ENCODE results near the gene PTGIR. TPM values are rescaled to one million over a fixed set of nuclear protein-coding genes. Genes with fewer than 3 reads are reported as not detected.
A peak's percentile ranks its signal among the peaks of the same experiment; 100 is the strongest.

PTGIR gene
- total RNA-seq, 1 experiment from 2014 or later: not detected

DNA sequence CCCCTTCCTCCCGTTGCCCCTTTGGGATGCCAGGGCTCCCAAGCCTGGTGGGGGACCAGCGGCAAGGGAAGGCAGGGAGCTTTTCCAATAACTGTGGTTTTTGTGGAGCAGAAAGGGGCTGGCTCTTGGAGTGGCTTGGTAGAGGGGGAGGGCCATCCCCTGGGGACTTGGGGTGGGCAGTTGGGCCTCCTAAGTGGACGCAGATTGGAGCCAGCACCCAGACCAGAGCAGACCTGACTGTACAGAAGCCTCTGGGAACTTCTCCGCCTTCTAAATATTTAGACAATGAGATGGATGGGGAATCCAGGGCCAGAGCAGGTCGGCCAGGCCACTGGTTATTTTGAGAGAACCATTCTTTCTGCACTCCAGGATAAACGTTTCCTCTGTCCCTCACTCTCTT is 4.2 kb downstream of the PTGIR start:
- DNase-seq (ENCODE audit: low read depth): no peak
- in situ Hi-C loops (cut with HindIII; ENCODE audit: low pct_unique_long_range_greater_than_20kb, low sequenced_read_pairs): no loop called here

DNA sequence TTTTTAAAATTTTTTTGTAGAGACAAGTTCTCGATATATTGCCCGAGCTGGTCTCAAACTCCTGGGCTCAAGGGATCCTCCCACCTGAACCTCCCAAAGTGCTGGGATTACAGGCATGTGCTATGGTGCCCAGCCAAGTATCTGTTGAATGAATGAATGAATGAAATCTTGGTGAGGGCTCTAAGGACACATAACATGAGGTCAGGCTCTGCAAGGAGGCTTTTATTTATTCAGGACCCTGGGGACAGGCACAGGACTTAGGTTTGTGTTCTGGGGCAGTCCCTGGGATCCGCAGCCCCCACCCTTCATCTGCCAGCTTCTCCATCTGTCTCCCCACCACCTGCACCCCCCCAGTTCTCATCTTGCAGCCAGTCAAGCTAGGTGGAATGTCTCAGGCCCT is 4.6 kb downstream of the PTGIR start:
- in situ Hi-C loops (cut with HindIII; ENCODE audit: low pct_unique_long_range_greater_than_20kb, low sequenced_read_pairs): no loop called here
- DNase-seq (ENCODE audit: low read depth): no peak

DNA sequence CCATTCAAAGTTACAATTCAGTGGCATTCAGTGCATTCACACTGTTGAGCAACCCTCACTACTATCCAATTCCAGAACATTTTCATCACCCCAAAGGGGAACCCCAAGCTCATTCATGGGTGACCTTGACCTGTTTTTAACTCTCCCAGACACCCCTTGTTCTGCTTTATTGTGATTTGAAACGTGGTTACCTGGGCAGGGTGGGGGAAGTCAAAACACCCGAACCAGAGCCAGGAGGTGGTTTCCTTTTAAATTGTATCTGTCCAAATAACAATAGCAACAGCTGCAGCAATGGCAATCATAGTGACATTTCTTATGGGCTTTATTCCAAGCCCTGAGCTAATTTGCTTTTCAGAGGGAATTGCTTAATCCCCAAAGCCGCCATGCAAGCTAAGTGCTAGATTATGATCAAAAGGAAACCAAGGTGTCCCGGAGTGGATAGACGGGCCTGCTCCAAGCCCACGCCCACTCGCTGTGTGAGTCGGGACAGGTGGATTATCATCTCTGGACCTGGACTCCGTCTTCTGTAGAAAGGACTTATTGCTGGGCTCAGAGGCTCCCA is 6.1 kb downstream of the PTGIR start:
- no peak for DNase-seq (ENCODE audit: low read depth)
- in situ Hi-C loops (cut with HindIII; ENCODE audit: low pct_unique_long_range_greater_than_20kb, low sequenced_read_pairs): no loop called here

DNA sequence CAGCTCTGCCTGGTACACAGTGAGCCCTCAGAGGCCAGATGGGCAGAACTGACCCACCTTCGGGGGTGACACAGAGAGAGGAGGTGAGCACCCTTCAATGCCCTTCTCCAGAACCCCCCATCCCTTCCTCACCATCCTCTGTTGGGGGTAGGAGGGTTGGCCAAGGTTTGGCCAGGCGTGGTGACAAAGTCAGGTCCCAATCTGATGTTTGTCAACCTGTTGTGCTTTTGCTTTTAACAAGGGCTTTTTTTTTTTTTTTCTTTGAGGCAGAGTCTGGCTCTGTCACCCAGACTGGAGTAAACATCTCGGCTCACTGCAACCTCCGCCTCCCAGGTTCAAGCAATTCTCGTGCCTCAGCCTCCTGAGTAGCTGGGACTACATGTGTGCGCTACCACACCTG is 7.3 kb downstream of the PTGIR start:
- DNase-seq (ENCODE audit: low read depth): no peak
- in situ Hi-C loops (cut with HindIII; ENCODE audit: low pct_unique_long_range_greater_than_20kb, low sequenced_read_pairs): no loop called here

DNA sequence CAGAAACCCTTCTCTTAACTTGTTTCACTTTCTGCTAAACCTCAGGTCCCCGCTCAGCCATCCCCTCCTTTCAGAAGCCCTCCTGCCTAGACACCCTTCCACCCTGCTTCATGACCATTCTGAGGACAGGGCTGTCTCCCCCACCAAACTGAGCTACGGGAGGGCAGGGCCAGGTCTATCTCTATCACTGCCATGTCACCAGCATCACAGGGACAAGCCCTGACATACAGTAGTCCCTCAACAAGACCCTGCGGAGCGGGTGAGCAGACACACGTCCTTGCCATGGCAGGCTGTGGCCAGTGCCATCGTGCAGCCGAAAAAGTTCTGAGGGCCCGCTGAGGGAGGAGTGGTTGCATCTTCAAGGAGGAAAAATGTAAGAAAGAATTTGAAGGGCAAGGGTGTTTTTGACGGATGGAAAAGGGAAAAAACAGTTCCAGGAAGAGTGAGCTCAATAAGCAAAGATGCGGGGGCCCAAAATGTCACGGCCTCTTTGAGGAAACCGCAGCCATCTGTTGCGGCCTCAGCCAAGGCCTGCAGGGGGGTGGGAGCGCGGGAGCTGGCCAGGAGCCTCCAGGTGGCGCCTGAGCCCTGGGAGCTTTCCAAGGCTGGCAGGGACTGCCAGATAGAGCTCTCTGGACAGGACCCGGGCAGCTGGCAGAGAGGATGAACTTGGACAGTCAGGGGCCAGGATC is 8.1 kb downstream of the PTGIR start:
- in situ Hi-C loops (cut with HindIII; ENCODE audit: low pct_unique_long_range_greater_than_20kb, low sequenced_read_pairs): no loop called here
- DNase-seq (ENCODE audit: low read depth): peak; percentile 26

DNA sequence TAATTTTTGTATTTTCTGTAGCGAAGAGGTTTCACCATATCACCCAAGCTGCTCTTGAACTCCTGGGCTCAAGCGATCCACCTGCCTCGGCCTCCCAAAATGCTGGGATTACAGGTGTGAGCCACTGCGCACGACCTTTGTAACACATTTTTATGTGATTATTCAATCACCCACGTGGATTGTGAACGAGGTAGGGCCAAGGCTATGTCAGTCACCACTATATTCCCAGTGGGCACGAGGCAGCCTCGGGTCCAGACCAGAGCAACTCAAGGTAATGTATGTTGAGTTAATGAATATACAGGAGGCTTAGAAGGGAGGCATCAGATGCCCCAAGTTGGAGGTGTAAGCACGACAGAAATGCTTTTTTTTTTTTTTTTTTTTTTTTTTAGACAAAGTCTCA is 8.9 kb downstream of the PTGIR start:
- in situ Hi-C loops (cut with HindIII; ENCODE audit: low pct_unique_long_range_greater_than_20kb, low sequenced_read_pairs): no loop called here
- DNase-seq (ENCODE audit: low read depth): no peak

DNA sequence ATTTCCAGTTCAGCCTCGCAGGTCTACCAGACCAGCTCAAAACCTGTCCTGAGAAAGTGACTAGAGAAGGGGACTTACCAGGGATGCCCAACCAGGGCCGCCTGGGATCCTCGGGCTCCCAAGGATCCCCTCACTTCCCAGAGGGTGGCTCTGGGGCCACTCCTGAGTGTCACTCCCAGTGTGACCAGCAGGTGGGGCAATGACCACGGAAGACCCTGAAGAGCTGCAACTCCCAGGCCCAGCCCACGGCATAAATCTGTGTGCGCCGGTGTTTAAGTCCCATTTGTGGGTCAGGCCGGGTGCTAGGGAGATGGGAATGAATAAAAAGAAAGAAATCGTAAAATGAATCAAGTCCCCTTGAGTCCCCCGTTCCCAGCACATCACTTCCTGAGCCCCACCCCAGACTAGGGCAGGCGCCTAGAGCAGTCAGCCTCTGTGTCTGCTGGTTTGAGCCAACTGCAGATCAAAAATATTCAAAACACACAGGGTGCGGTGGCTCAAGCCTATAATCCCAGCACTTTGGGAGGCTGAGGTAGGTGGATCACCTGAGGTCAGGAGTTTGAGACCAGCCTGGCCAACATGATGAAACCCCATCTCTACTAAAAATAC is 10.7 kb downstream of the PTGIR start:
- in situ Hi-C loops (cut with HindIII; ENCODE audit: low pct_unique_long_range_greater_than_20kb, low sequenced_read_pairs): no loop called here
- peak; percentile 56 for DNase-seq (ENCODE audit: low read depth)

DNA sequence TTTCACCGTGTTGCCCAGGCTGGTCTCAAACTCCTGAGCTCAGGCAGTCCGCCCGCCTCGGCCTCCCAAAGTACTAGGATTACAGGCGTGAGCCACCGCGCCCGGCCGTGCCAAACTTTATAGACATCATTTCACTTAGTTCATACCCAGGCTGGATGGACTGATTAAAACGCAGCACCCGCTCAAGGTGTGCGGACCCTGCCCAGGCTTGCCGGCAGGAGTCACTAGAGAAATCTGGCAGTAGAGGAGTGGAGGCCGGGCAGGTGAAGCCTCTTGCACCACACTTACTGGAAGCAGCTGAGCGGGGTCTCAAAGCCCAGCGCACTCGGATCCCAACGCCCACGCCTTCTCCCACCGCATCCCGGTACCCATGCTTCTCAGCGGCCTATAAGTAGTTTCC is 11.4 kb downstream of the PTGIR start:
- in situ Hi-C loops (cut with HindIII; ENCODE audit: low pct_unique_long_range_greater_than_20kb, low sequenced_read_pairs): no loop called here

DNA sequence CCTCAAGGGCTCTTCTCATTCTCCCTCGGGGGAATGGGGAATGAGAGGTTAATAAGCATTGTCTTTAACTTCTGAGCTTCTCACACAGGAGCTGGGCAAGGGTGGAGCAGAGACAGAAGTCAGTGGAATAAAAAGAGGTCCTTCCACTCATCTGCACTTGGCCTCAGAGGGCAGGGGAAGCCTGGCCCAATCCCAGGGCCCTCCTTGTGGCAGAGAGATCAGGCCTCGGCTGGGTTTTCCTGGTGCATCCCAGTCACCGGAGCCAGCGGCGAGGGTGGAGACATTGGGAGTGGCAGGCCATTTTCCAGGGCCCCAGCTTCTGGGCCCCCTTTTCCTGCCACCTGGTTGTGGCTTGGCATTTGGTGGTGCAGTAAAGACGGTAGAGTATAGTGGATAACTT is 13.1 kb downstream of the PTGIR start:
- in situ Hi-C loops (cut with HindIII; ENCODE audit: low pct_unique_long_range_greater_than_20kb, low sequenced_read_pairs): no loop called here
- DNase-seq (ENCODE audit: low read depth): no peak

More for the DNA sequence above, 11.4 kb downstream of the PTGIR start:
- DNase-seq (ENCODE audit: low read depth): no peak

DNA sequence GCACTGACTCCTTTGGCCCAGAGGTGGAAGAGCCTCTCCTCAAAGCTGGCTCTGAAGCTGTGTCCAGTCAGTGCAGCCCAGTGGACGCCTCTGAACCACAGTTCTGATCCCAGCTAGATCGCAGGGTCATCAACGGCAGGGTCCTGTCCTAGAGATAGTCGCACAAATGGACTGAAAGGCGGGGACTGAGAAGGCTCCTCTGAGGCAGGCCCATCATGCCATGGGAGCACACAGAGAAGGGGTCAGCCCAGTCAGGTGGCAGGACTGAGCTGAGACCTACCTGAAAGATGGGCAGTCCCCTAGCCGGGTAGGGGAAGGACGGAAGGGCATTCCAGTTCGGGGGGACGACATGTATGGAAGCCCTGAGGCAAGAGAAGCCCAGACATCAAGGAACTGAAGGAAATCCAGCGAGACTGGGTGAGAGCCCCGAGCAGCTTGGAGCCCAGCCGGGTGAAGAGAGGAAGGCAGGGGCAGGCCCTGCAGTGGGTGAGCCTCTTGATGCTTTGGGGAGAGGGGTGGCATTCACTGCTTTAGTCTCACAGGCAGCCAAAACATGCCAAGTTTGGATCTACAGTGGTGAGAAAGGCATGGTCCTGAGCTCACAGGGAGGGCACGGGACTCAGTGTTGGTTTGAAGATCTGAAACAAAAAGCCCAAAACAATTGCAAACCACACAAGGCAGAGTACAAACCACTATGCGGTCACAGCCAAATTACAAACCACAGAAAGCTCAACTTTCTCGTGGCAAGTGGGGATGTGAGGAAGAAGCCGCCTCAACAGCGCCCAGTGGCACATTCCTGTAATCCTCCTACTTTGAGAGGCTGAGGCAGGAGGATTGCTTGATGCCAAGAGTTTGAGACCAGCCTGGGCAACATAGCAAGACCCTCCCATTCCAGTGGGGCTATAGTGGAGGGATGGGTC is 13.8 kb downstream of the PTGIR start:
- no peak for DNase-seq (ENCODE audit: low read depth)
- in situ Hi-C loops (cut with HindIII; ENCODE audit: low pct_unique_long_range_greater_than_20kb, low sequenced_read_pairs): no loop called here

DNA sequence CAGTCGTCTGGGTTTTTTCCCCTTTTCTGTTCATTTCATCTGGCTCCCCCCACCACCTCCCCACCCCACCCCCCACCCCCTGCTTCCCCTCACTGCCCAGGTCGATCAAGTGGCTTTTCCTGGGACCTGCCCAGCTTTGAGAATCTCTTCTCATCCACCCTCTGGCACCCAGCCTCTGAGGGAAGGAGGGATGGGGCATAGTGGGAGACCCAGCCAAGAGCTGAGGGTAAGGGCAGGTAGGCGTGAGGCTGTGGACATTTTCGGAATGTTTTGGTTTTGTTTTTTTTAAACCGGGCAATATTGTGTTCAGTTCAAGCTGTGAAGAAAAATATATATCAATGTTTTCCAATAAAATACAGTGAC is 14.5 kb downstream of the PTGIR start:
- in situ Hi-C loops (cut with HindIII; ENCODE audit: low pct_unique_long_range_greater_than_20kb, low sequenced_read_pairs): no loop called here
- DNase-seq (ENCODE audit: low read depth): no peak

DNA sequence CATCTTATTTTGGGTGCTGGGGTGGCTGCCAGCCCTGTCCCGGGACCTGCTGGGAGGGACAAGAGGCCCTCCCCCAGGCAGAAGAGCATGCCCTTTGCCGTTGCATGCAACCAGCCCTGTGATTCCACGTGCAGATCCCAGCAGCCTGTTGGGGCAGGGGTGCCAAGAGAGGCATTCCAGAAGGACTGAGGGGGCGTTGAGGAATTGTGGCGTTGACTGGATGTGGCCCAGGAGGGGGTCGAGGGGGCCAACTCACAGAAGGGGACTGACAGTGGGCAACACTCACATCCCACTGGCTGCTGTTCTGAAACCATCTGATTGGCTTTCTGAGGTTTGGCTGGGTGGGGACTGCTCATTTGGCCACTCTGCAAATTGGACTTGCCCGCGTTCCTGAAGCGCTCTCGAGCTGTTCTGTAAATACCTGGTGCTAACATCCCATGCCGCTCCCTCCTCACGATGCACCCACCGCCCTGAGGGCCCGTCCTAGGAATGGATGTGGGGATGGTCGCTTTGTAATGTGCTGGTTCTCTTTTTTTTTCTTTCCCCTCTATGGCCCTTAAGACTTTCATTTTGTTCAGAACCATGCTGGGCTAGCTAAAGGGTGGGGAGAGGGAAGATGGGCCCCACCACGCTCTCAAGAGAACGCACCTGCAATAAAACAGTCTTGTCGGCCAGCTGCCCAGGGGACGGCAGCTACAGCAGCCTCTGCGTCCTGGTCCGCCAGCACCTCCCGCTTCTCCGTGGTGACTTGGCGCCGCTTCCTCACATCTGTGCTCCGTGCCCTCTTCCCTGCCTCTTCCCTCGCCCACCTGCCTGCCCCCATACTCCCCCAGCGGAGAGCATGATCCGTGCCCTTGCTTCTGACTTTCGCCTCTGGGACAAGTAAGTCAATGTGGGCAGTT is 15.1 kb downstream of the PTGIR start:
- no peak for DNase-seq (ENCODE audit: low read depth)
- in situ Hi-C loops (cut with HindIII; ENCODE audit: low pct_unique_long_range_greater_than_20kb, low sequenced_read_pairs): no loop called here

DNA sequence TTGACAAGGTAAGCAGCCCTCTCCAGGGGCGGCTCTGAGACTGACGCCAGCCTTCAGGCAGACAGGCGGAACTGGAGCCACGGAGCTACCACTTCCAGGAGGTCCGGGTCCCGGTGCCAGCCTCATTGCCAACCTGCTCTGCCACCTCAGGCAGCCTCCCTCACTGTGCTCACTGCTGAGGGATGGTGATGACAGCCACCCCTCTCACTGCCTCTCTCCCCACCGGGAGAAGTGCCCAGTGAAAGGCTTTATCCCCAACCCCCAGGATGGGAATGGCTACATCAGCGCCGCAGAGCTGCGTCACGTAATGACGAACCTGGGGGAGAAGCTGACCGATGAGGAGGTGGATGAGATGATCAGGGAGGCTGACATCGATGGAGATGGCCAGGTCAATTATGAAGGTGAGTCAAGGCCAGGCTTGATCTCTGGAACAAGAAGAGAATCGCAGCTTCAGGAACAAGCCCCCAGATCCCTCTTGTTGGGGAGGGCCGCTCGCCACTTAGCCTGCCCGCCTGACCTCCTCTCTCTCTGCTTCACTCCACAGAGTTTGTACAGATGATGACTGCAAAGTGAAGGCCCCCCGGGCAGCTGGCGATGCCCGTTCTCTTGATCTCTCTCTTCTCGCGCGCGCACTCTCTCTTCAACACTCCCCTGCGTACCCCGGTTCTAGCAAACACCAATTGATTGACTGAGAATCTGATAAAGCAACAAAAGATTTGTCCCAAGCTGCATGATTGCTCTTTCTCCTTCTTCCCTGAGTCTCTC is 16.1 kb downstream of the PTGIR start:
- in situ Hi-C loops (cut with HindIII; ENCODE audit: low pct_unique_long_range_greater_than_20kb, low sequenced_read_pairs): no loop called here
- DNase-seq (ENCODE audit: low read depth): no peak

DNA sequence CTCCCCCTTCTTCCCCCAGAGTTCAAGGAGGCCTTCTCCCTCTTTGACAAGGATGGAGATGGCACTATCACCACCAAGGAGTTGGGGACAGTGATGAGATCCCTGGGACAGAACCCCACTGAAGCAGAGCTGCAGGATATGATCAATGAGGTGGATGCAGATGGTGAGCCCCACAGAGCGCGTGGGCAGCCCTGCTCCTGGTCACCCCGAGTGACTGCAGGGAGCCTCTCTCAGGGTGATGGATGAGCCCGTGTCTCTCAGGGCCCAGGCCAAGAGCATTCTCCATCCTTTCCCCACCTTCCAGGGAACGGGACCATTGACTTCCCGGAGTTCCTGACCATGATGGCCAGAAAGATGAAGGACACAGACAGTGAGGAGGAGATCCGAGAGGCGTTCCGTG is 16.7 kb downstream of the PTGIR start:
- in situ Hi-C loops (cut with HindIII; ENCODE audit: low pct_unique_long_range_greater_than_20kb, low sequenced_read_pairs): no loop called here
- no peak for DNase-seq (ENCODE audit: low read depth)

DNA sequence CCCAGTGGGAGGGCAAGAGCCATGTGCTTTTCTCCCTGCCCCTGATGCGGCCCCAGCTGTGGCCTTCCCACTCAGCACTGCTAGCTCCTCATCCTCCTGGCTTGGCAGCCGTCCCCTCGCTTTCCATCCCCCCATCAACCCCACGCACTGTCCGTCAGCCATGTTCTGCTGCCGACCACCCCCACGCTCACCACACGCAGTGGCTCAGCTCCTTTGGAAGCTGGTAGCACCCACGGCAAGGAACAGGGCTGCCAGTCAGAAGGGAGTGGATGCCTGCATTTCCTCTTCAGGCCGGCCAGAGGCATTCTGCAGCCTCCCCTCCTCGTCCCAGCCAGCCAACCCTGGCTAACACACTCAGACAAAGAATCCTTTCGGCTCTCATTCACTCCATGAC is 17.4 kb downstream of the PTGIR start:
- DNase-seq (ENCODE audit: low read depth): no peak
- in situ Hi-C loops (cut with HindIII; ENCODE audit: low pct_unique_long_range_greater_than_20kb, low sequenced_read_pairs): no loop called here

DNA sequence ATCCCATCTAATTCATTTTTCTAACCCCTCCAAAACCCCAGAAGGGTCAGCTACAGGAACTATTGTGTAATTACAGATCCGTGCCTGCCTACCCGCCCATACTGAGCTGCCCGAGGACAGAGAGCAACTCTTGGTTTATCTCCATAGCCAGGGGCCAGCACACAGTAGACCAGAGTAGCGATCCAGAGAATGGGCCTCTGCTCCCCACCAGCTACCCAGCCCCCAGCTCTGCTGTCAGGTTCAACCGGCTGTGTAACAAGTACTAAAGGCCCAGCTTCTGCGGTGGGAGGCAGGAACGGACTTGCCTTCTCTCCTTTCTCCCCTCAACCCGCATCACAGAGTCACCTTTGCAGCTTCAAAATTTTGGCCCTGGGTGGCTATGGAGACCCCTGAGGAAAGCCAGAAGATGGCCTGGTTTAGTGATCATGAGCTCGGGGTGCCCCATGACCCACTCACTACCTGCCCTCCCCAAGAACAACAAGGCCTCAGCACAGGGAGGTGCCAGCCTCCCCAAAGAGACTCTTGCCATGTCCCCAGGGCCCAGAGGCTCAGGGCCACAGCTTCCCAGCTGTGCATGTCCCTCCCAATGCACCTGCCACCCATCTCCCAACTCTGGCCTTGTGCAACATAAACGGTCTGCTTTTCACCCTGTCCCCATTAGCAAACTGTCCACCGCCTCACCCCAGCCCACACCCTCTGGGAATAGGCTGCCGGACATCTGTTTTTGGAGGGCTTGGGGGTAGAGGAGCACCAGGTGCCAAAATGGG is 18.0 kb downstream of the PTGIR start:
- in situ Hi-C loops (cut with HindIII; ENCODE audit: low pct_unique_long_range_greater_than_20kb, low sequenced_read_pairs): no loop called here
- no peak for DNase-seq (ENCODE audit: low read depth)

DNA sequence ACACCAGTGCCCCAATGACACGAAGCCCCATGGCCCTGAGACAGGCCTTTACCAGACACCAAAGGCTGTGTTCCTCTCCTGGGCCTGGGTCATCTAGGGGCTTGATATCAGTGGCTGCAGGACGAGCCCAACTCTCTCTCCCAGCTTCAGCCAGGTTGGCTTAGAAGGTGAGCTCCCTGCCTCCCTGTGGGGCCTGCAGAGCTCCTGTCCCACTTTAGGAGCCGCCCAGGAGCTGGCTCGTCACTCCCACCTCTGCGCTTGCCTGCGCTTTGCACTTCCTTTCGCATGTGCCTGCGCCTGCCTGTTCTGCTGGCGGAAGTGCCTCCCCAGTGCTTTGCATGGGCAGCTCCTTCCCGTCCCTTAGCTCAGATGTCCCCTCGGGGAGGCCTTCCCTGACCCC is 18.9 kb downstream of the PTGIR start:
- no peak for DNase-seq (ENCODE audit: low read depth)
- in situ Hi-C loops (cut with HindIII; ENCODE audit: low pct_unique_long_range_greater_than_20kb, low sequenced_read_pairs): no loop called here

Measured in Caki2 (cell line).